Transverse colon (tissue), 4 donors: Measurements from ENCODE around the gene SLC25A6.

Source experiments
- CTCF ChIP-seq, 5 experiments: fragments of 200-600 bp in 3 of 5; fragments of 450-650 bp in 2 of 5; sonication (generic) in 3 of 5; IDR thresholded peaks; 1 replicate in 2 of 5; 2 replicates in 3 of 5; pipeline ENCODE4 v1.5.1; 2016 to 2017; ENCODE audit warnings: antibody characterized with exemption in 5 of 5, inconsistent platforms in 3 of 5, mild to moderate bottlenecking in 2 of 5, moderate library complexity in 1 of 5
- POLR2AphosphoS5 ChIP-seq, 3 donors: sonication (generic); formaldehyde crosslinking; IDR thresholded peaks; one replicate each; pipeline ENCODE4 v1.6.1; 2016; ENCODE audit warnings: antibody characterized with exemption in 3 of 3

- TF ChIP-seq CTCF (IDR thresholded peaks at IDR 0.05), result peak in 2 of 5 experiments; percentile 47 to 62
- TF ChIP-seq POLR2AphosphoS5 (IDR thresholded peaks at IDR 0.05), result peak; percentile 84 to 95 (median 95)
Observed at GRCh38 chrX:1391707-1392375, at the start of gene SLC25A6.
